ENCODE data around the gene CEMP1. TPM values are rescaled to one million over a fixed set of nuclear protein-coding genes. Genes with fewer than 3 reads are reported as not detected.
A peak's percentile ranks its signal among the peaks of the same experiment; 100 is the strongest.

Gene CEMP1
- total RNA-seq, 1 donor from 2014 or later, result 0.62 TPM

DNA sequence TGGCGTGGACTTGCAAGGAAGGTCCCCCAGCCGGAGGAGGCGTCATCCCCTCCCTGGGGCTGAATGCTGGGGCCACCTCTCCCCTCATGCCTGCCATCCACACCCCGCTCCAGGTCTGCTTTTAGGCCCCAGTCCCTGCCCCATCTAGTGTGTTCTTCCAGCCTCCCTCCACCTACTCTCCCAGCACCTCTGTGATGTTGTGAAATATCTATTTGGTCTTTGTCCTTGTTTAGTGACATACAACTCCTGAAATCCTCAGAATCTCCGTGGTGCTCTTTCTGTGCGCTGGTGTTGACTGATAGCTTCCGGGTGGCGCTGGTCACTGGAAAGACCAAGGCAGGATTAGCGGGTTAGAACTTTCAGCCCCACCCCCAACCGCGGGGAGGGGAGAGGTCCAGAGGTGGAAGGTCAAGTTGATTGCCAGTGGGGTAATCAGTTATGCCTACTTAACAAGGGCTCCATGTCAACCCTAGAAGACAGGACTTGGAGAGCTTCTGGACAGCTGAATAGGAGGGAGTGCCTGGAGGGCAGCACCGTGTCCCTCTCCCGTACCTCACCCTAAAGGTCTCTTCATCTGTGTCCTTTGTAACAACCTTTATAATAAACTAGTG, 46.2 kb downstream of the CEMP1 start:
- Mint-ChIP-seq H3K27me3 (no peaks in the 10 kb centered on the region), H3K4me1 (ENCODE audit: low read depth) (peaks cover 7% of the 10 kb centered on the region), H3K36me3 (ENCODE audit: insufficient read depth) (no peaks in the 10 kb centered on the region), H3K27ac (no peak overlapping the region), H3K4me3 (ENCODE audit: low read depth) (no peak overlapping the region), H3K9me3 (ENCODE audit: low read depth) (no peaks in the 10 kb centered on the region)
- DNase-seq (ENCODE audit: low spot score, unreplicated experiment), result no peak
- no peak for TF ChIP-seq CTCF (IDR thresholded peaks at IDR 0.05; ENCODE audit: unreplicated experiment)

DNA sequence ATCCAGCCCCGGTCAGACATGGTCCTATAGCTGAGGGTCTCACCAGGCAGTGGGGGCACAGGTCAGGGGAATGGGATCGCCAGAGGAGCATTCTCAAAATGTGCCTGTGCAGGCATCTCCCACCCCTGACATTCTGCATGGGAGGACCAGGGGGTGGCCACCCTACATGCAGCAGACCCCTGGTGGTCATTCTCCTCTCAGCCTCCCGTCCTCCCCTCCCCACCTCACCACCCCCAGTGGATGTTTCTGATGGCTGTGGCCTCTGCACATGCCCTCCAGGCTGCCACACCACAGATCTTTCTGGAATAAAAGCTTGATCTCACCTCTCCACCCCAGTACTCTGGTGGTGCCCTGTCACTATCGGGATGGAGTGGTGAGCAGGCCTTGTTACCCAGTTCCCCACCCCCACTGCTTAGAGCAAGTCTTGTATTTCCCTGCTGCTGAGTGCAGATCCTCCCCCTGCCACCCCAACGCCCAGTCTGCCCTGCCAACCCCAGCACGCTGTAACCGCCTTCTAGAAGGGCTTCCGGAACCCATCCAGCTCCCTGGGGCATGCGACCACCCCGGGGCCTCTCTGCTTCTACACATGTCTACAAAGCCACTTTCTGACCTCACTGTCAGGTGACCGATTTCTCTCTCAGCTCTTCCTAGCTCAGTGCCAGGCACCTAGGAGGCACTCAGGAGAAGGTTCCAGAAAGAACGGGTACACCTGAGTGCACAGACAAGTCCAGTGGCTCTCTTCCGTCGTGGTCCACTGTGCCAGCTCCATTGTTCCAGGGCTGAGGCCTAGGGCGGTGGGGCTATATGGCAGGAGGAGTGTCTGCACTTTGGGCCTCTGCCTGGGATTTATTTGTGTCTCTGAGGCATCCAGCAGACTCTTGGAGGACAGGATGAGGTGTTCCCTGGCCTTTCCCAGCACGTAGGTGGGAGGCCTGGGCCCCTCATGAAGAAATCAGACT, 47.0 kb downstream of the CEMP1 start:
- no peak overlapping the region for H3K27ac Mint-ChIP-seq
- no peak for TF ChIP-seq CTCF (IDR thresholded peaks at IDR 0.05; ENCODE audit: unreplicated experiment)
- no peaks in the 10 kb centered on the region for H3K27me3 Mint-ChIP-seq
- H3K4me1 Mint-ChIP-seq (ENCODE audit: low read depth), result peaks cover 7% of the 10 kb centered on the region
- no peaks in the 10 kb centered on the region for H3K36me3 Mint-ChIP-seq (ENCODE audit: insufficient read depth)
- H3K9me3 Mint-ChIP-seq (ENCODE audit: low read depth), result no peaks in the 10 kb centered on the region
- DNase-seq (ENCODE audit: low spot score, unreplicated experiment), result no peak
- H3K4me3 Mint-ChIP-seq (ENCODE audit: low read depth), result no peak overlapping the region

- H3K27me3 Mint-ChIP-seq, result no peaks in the 10 kb centered on the region
- peaks cover 7% of the 10 kb centered on the region for H3K4me1 Mint-ChIP-seq (ENCODE audit: low read depth)
- peak overlapping the region; percentile 20 for H3K27ac Mint-ChIP-seq
- no peaks in the 10 kb centered on the region for H3K36me3 Mint-ChIP-seq (ENCODE audit: insufficient read depth)
- no peak for TF ChIP-seq CTCF (IDR thresholded peaks at IDR 0.05; ENCODE audit: unreplicated experiment)
- no peak for DNase-seq (ENCODE audit: low spot score, unreplicated experiment)
- H3K9me3 Mint-ChIP-seq (ENCODE audit: low read depth), result no peaks in the 10 kb centered on the region
- no peak overlapping the region for H3K4me3 Mint-ChIP-seq (ENCODE audit: low read depth)
Measured at GRCh38 chr16:2482708-2483534, 48.3 kb downstream of the CEMP1 start.

DNA sequence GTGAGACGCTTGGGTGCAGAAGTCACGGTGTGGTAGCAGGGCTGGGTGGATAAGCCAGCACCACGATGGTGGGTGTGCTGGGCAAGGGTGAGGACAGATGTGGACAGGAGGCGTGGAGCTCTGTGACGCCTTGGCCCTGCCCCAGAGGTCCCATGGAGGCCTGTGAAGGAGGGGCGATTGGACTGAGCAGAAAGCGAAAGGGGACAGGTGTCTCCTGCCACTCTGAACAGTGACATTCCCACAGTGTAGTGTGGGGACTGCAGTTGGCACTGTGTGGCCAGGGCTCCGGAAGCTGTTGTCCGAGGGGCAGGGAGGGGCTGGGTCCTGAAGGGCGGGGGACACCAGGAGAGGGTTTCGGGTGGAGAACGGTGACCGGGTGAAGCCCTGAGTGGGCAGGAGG, 49.0 kb downstream of the CEMP1 start:
- Mint-ChIP-seq H3K36me3 (ENCODE audit: insufficient read depth) (no peaks in the 10 kb centered on the region), H3K27ac (peak overlapping the region; percentile 74), H3K27me3 (no peaks in the 10 kb centered on the region), H3K4me3 (ENCODE audit: low read depth) (no peak overlapping the region), H3K4me1 (ENCODE audit: low read depth) (peaks cover 7% of the 10 kb centered on the region), H3K9me3 (ENCODE audit: low read depth) (no peaks in the 10 kb centered on the region)
- TF ChIP-seq CTCF (IDR thresholded peaks at IDR 0.05; ENCODE audit: unreplicated experiment), result no peak
- DNase-seq (ENCODE audit: low spot score, unreplicated experiment), result no peak

GRCh38 chr16:2481676-2482075, 49.5 kb downstream of the CEMP1 start:
- no peaks in the 10 kb centered on the region for H3K9me3 Mint-ChIP-seq (ENCODE audit: low read depth)
- DNase-seq (ENCODE audit: low spot score, unreplicated experiment), result no peak
- no peak overlapping the region for H3K27ac Mint-ChIP-seq
- peaks cover 3% of the 10 kb centered on the region for H3K27me3 Mint-ChIP-seq
- peaks cover 12% of the 10 kb centered on the region for H3K4me1 Mint-ChIP-seq (ENCODE audit: low read depth)
- no peaks in the 10 kb centered on the region for H3K36me3 Mint-ChIP-seq (ENCODE audit: insufficient read depth)
- TF ChIP-seq CTCF (IDR thresholded peaks at IDR 0.05; ENCODE audit: unreplicated experiment), result no peak
- H3K4me3 Mint-ChIP-seq (ENCODE audit: low read depth), result no peak overlapping the region

Measured in progenitor cell of endocrine pancreas (in vitro differentiated cells).